ENCODE data around the gene MLC1. TPM values are rescaled to one million over a fixed set of nuclear protein-coding genes. Genes with fewer than 3 reads are reported as not detected.

MLC1 gene
- total and polyA plus RNA-seq, 8 donors = 0.04 to 0.16 (median 0.04) TPM; not detected in 4

DNA sequence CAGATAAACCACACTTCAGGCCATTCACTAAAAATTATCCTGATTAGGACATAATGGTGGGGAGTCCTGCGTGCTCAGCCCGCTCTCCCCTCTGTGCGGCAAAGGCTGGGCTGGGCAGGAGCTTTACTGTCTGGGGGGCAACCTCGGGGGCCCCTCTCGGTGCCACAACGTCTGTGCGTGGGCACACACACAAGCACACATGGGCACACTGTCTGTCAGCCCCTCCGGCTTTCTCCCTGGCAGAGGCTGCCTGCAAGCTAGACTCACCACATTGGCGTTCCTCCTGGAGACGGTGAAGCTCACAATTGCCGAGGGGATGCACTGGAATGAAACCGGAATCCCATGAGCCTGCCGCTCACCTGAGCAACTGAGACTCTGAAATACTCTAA lies 5.2 kb downstream of the MLC1 start:
- intact Hi-C loops (cut with DNase I) = no loop called here
- Histone ChIP-seq H3K4me3 (no peak overlapping the region), H3K9me3 (no peaks in the 10 kb centered on the region), H3K4me1 (no peaks in the 10 kb centered on the region), H3K27ac (no peak overlapping the region), H3K36me3 (no peaks in the 10 kb centered on the region), H3K27me3 (peaks cover 0 to 3% (median 0%) of the 10 kb centered on the region in 4 donors)
- no peak for DNase-seq
- no peak for FAIRE-seq
- ATAC-seq = no peak
- WGBS, 2 donors = 61 to 70% methylated on average over 13 of the region's 13 CpGs
- TF ChIP-seq, protein P1, sequence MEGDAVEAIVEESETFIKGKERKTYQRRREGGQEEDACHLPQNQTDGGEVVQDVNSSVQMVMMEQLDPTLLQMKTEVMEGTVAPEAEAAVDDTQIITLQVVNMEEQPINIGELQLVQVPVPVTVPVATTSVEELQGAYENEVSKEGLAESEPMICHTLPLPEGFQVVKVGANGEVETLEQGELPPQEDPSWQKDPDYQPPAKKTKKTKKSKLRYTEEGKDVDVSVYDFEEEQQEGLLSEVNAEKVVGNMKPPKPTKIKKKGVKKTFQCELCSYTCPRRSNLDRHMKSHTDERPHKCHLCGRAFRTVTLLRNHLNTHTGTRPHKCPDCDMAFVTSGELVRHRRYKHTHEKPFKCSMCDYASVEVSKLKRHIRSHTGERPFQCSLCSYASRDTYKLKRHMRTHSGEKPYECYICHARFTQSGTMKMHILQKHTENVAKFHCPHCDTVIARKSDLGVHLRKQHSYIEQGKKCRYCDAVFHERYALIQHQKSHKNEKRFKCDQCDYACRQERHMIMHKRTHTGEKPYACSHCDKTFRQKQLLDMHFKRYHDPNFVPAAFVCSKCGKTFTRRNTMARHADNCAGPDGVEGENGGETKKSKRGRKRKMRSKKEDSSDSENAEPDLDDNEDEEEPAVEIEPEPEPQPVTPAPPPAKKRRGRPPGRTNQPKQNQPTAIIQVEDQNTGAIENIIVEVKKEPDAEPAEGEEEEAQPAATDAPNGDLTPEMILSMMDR (IDR thresholded peaks at IDR 0.05) = no peak

- FAIRE-seq (no peak), DNase-seq (no peak), ATAC-seq (no peak)
- Histone ChIP-seq H3K27me3 (peaks cover 0 to 3% (median 0%) of the 10 kb centered on the region in 4 donors), H3K27ac (no peak overlapping the region), H3K4me3 (no peak overlapping the region), H3K36me3 (no peaks in the 10 kb centered on the region), H3K4me1 (no peaks in the 10 kb centered on the region), H3K9me3 (no peaks in the 10 kb centered on the region)
- intact Hi-C loops (cut with DNase I) = no loop called here
- TF ChIP-seq, protein P1 (IDR thresholded peaks at IDR 0.05) = no peak
- WGBS, 2 donors = 84 to 94% methylated on average over 9 of the region's 9 CpGs
Observed at GRCh38 chr22:50078761-50079160, 6.5 kb downstream of the MLC1 start.

DNA sequence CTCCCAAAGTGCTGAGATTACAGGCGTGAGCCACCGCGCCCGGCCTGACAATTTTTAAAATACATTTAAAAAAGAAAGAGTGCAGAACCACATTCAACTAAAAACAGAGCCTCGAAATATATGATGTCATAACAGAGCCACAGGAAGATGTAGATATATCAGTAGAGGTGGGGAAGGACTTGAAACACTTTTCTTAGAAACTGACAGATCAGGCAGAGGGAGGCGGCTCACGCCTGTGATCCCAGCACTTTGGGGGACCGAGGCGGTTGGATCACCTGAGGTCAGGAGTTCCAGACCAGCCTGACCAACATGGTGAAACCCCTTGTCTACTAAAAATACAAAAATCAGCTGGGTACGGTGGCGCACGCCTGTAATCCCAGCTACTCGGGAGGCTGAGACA lies 7.0 kb downstream of the MLC1 start:
- intact Hi-C loops (cut with DNase I) = no loop called here
- Histone ChIP-seq H3K4me3 (no peak overlapping the region), H3K27ac (no peak overlapping the region), H3K36me3 (no peaks in the 10 kb centered on the region), H3K27me3 (no peaks in the 10 kb centered on the region), H3K9me3 (no peaks in the 10 kb centered on the region), H3K4me1 (no peaks in the 10 kb centered on the region)
- DNase-seq = no peak
- no peak for FAIRE-seq
- TF ChIP-seq, protein P1 (IDR thresholded peaks at IDR 0.05) = no peak
- 85 to 93% methylated on average over 13 of the region's 13 CpGs for WGBS, 2 donors
- ATAC-seq = no peak

DNA sequence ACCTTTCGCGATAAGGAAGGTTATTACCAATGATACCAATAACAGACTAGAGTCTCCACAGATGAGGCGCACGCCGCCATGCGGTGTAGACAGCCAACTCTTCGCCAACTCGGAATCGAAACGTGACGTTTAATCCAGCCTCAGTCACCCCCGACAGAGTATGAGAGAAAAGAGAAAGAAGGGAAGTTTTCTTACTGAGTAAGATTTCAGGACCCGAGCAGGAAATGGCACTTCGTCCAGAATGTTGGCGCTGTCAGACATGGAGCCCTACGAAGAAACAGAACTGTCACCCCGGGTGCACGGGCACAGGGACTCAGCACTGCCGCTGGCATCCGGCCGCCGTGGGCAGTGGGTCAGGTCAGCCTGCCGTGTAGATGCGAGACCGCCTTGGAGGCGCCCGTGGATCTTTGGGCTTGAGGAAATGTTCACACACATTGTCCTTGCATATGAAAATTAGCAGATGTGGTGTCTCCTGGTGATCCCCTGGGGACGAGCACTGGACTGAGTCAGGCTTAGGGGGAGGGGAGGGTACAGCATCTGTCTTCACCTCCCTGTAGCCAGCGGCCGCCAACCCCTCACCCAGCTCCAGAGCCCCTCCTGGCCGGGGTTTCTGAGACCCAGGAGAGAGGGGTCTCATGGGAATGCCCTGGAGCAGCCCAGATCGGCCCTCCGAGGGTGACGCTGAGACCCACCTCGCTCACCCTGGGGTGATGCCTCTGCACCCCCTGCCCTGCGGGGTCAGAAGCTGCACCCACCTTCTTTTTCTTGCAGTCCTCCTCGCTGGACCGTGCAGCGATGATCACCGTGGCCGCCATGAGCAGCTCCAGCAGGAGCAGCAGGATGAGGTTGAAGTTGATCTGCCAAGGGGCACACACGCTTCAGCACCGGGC lies 8.3 kb downstream of the MLC1 start:
- ATAC-seq (no peak), FAIRE-seq (no peak), DNase-seq (peak in 1 of 6 donors; percentile 43)
- H3K27me3 ChIP-seq = no peaks in the 10 kb centered on the region
- no peaks in the 10 kb centered on the region for H3K4me1 ChIP-seq
- TF ChIP-seq, protein P1 (IDR thresholded peaks at IDR 0.05) = no peak
- intact Hi-C loops (cut with DNase I) = no loop called here
- 79 to 90% methylated on average over 43 of the region's 43 CpGs for WGBS, 2 donors
- no peaks in the 10 kb centered on the region for H3K36me3 ChIP-seq
- no peak overlapping the region for H3K27ac ChIP-seq
- no peaks in the 10 kb centered on the region for H3K9me3 ChIP-seq
- H3K4me3 ChIP-seq = no peak overlapping the region
